H1 (cell line): ENCODE results near the gene SIPA1L3. TPM values are rescaled to one million over a fixed set of nuclear protein-coding genes. Genes with fewer than 3 reads are reported as not detected.
A peak's percentile ranks its signal among the peaks of the same experiment; 100 is the strongest.

ENCODE experiments used
- CTCF ChIA-PET: fragments of 300-600 bp; sonication (Branson Sonifier 250); formaldehyde crosslinking; loops from one replicate; lab custom pipeline; 2021; ENCODE audit not compliant: partially characterized antibody; lab: Charles Lee
- POLR2A ChIA-PET: fragments of 300-600 bp; sonication (Branson Sonifier 250); formaldehyde crosslinking; loops from one replicate; lab custom pipeline; 2021; ENCODE audit warnings: inconsistent platforms; ENCODE audit not compliant: partially characterized antibody; lab: Charles Lee
- DNase-seq, 2 experiments: peaks; one replicate each; pipeline versions ENCODE4 v3.0.0 to v3.0.0-alpha.2; 2010 to 2022; ENCODE audit warnings: low spot score in 2 of 2, low read depth in 1 of 2, mixed read lengths in 1 of 2
- FAIRE-seq: peaks from 2 replicates; lab custom pipeline; 2011; peaks lifted over from hg19 to GRCh38; lab: Jason Lieb, UNC
- H2AFZ ChIP-seq: 2 replicates; pipeline ENCODE4 v1.8.1; 2012; ENCODE audit warnings: low read length, inconsistent platforms
- H2AK5ac ChIP-seq: 2 replicates; pipeline ENCODE4 v1.6.1; 2013; ENCODE audit warnings: low read depth, low read length
- H2BK120ac ChIP-seq: replicated peaks from 2 replicates; pipeline ENCODE3; 2013; ENCODE audit warnings: low read depth, low read length, inconsistent platforms
- H2BK12ac ChIP-seq: 2 replicates; pipeline ENCODE4 v1.6.1; 2013; ENCODE audit warnings: low read depth, low read length
- H2BK15ac ChIP-seq: 2 replicates; pipeline ENCODE4 v1.6.1; 2013; ENCODE audit warnings: low read length
- H2BK20ac ChIP-seq: 2 replicates; pipeline ENCODE4 v1.6.1; 2013; ENCODE audit warnings: low read length
- H2BK5ac ChIP-seq: 2 replicates; pipeline ENCODE4 v1.6.1; 2013; ENCODE audit warnings: low read depth, low read length
- H3K14ac ChIP-seq: 2 replicates; pipeline ENCODE4 v1.6.1; 2013; ENCODE audit warnings: inconsistent platforms; ENCODE audit not compliant: insufficient read length
- H3K18ac ChIP-seq: 2 replicates; pipeline ENCODE4 v1.6.1; 2013; ENCODE audit warnings: low read length; ENCODE audit errors: extremely low read depth
- H3K23ac ChIP-seq: 2 replicates; pipeline ENCODE4 v1.6.1; 2013; ENCODE audit warnings: inconsistent platforms; ENCODE audit not compliant: insufficient read length
- H3K23me2 ChIP-seq: 2 replicates; pipeline ENCODE4 v1.6.1; 2013; ENCODE audit warnings: low read depth, low read length
- H3K27ac ChIP-seq: 2 replicates; pipeline ENCODE4 v1.6.1; 2011; ENCODE audit warnings: low read depth, low read length, inconsistent platforms
- H3K27me3 ChIP-seq, 4 experiments: replicated peaks in 1 of 4; 1 replicate in 1 of 4; 2 replicates in 3 of 4; pipeline versions ENCODE4 v1.6.1 to v1.8.1; 2011 to 2013; ENCODE audit warnings: low read length in 3 of 4, mild to moderate bottlenecking in 3 of 4, inconsistent platforms in 2 of 4, mixed read lengths in 2 of 4, moderate library complexity in 1 of 4; ENCODE audit not compliant: control insufficient read depth in 3 of 4, insufficient read depth in 3 of 4; ENCODE audit errors: extremely low read depth in 1 of 4
- H3K36me3 ChIP-seq, 4 experiments: 2 replicates each; pipeline versions ENCODE4 v1.6.1 to v1.8.1; 2011 to 2013; ENCODE audit warnings: mild to moderate bottlenecking in 4 of 4, low read length in 3 of 4, moderate library complexity in 2 of 4, control low read depth in 1 of 4, inconsistent platforms in 1 of 4; ENCODE audit not compliant: insufficient read depth in 4 of 4, control insufficient read depth in 2 of 4
- H3K4ac ChIP-seq: replicated peaks from 2 replicates; pipeline ENCODE3; 2013; ENCODE audit warnings: low read length, low read depth, mixed read lengths, inconsistent platforms; ENCODE audit not compliant: insufficient read length
- H3K4me1 ChIP-seq, 4 experiments: replicated peaks in 1 of 4; 1 replicate in 1 of 4; 2 replicates in 3 of 4; pipeline versions ENCODE4 v1.6.1 to v1.8.1; 2011 to 2013; ENCODE audit warnings: low read length in 3 of 4, inconsistent platforms in 2 of 4, mixed read lengths in 1 of 4; ENCODE audit not compliant: insufficient read depth in 4 of 4, control insufficient read depth in 3 of 4
- H3K4me2 ChIP-seq, 2 experiments: 2 replicates each; pipeline versions ENCODE4 v1.6.1 to v1.8.1; 2011 to 2013; ENCODE audit warnings: low read depth in 2 of 2, low read length in 2 of 2, control low read depth in 1 of 2, inconsistent platforms in 1 of 2, mild to moderate bottlenecking in 1 of 2; ENCODE audit not compliant: insufficient read depth in 1 of 2
- H3K4me3 ChIP-seq, 4 experiments: fragments of 200-600, 300-600 bp in 1 of 4; sonication (generic), shearing (Covaris generic), sonication (Bioruptor Twin) in 1 of 4; 2 replicates each; pipeline versions ENCODE4 v1.5.1 to v1.8.1; 2011 to 2016; ENCODE audit warnings: low read length in 4 of 4, low read depth in 3 of 4, control low read depth in 2 of 4, inconsistent platforms in 2 of 4, mild to moderate bottlenecking in 2 of 4, mixed read lengths in 1 of 4, moderate library complexity in 1 of 4; ENCODE audit not compliant: insufficient read depth in 2 of 4; ENCODE audit errors: extremely low read depth in 1 of 4
- H3K56ac ChIP-seq: replicated peaks from 2 replicates; pipeline ENCODE3; 2013; ENCODE audit warnings: low read depth, mild to moderate bottlenecking, mixed read lengths, low read length, inconsistent platforms; ENCODE audit not compliant: insufficient read length
- H3K79me1 ChIP-seq: 2 replicates; pipeline ENCODE4 v1.6.1; 2013; ENCODE audit warnings: low read depth, low read length, control low read depth
- H3K79me2 ChIP-seq, 2 experiments: 2 replicates each; pipeline versions ENCODE4 v1.6.1 to v1.8.1; 2012 to 2013; ENCODE audit warnings: low read length in 2 of 2, mild to moderate bottlenecking in 2 of 2, inconsistent platforms in 1 of 2; ENCODE audit not compliant: insufficient read depth in 2 of 2, control insufficient read depth in 1 of 2
- H3K9ac ChIP-seq, 4 experiments: replicated peaks in 1 of 4; 1 replicate in 1 of 4; 2 replicates in 3 of 4; pipeline versions ENCODE4 v1.6.1 to v1.8.1; 2011 to 2013; ENCODE audit warnings: low read depth in 3 of 4, low read length in 3 of 4, control low read depth in 2 of 4, mild to moderate bottlenecking in 2 of 4, moderate library complexity in 2 of 4, inconsistent platforms in 1 of 4; ENCODE audit errors: extremely low read depth in 1 of 4
- H3K9me3 ChIP-seq, 2 experiments: 2 replicates each; pipeline versions ENCODE4 v1.6.1 to v1.8.1; 2012 to 2013; ENCODE audit warnings: mild to moderate bottlenecking in 2 of 2, moderate library complexity in 2 of 2, control low read depth in 1 of 2, inconsistent platforms in 1 of 2, low read depth in 1 of 2, low read length in 1 of 2, mixed read lengths in 1 of 2; ENCODE audit not compliant: insufficient read depth in 2 of 2
- H4K20me1 ChIP-seq, 2 experiments: replicated peaks in 1 of 2; 2 replicates each; pipeline versions ENCODE3 to v1.8.1; 2011 to 2013; ENCODE audit warnings: inconsistent platforms in 2 of 2, low read length in 2 of 2, mild to moderate bottlenecking in 1 of 2; ENCODE audit not compliant: insufficient read depth in 2 of 2, control insufficient read depth in 1 of 2
- H4K5ac ChIP-seq: 2 replicates; pipeline ENCODE4 v1.6.1; 2013; ENCODE audit warnings: low read length, low read depth, mixed read lengths, inconsistent platforms; ENCODE audit not compliant: insufficient read length
- H4K8ac ChIP-seq: 2 replicates; pipeline ENCODE4 v1.8.0; 2013; ENCODE audit warnings: mild to moderate bottlenecking, moderate library complexity, low read length, inconsistent platforms; ENCODE audit not compliant: insufficient read depth; ENCODE audit errors: extremely low read depth
- H4K91ac ChIP-seq: replicated peaks from 2 replicates; pipeline ENCODE3; 2013; ENCODE audit warnings: low read length, mixed read lengths, inconsistent platforms; ENCODE audit not compliant: insufficient read length
- BACH1 ChIP-seq: IDR thresholded peaks from 2 replicates; pipeline ENCODE4 v1.6.1; 2012; ENCODE audit warnings: low read length, improper control_type of control experiment
- CTBP2 ChIP-seq: IDR thresholded peaks from 2 replicates; pipeline ENCODE4 v1.7.0; 2011; ENCODE audit warnings: borderline replicate concordance, mild to moderate bottlenecking, moderate library complexity, mixed read lengths, low read length; ENCODE audit not compliant: insufficient read depth, insufficient read length
- EZH2 ChIP-seq: fragments of 200-600 bp; sonication (generic); IDR thresholded peaks from 2 replicates; pipeline ENCODE4 v1.7.1; 2012; ENCODE audit warnings: low read depth, mild to moderate bottlenecking, moderate library complexity, low read length, inconsistent platforms; ENCODE audit not compliant: severe bottlenecking
- GABPA ChIP-seq: IDR thresholded peaks from 2 replicates; pipeline ENCODE4 v1.6.1; 2011; ENCODE audit warnings: mild to moderate bottlenecking, low read length, moderate library complexity, borderline replicate concordance; ENCODE audit not compliant: insufficient read depth
- HDAC2 ChIP-seq, 2 experiments: fragments of 300-600 bp in 1 of 2; sonication (generic) in 1 of 2; IDR thresholded peaks; 2 replicates each; pipeline ENCODE4 v1.6.1; 2011 to 2012; ENCODE audit warnings: low read depth in 2 of 2, low read length in 2 of 2, mild to moderate bottlenecking in 2 of 2, moderate library complexity in 2 of 2, borderline replicate concordance in 1 of 2, inconsistent platforms in 1 of 2
- SIX5 ChIP-seq: IDR thresholded peaks from 2 replicates; pipeline ENCODE4 v1.6.1; 2011; ENCODE audit warnings: mild to moderate bottlenecking, low read depth, low read length
- TAF7 ChIP-seq: optimal IDR thresholded peaks from 2 replicates; pipeline ENCODE3; 2011; ENCODE audit warnings: low read depth, mild to moderate bottlenecking, inconsistent platforms, low read length, moderate library complexity, borderline replicate concordance
- ZNF274 ChIP-seq: IDR thresholded peaks from 2 replicates; pipeline ENCODE4 v1.7.0; 2012; ENCODE audit warnings: low read length, borderline replicate concordance; ENCODE audit errors: extremely low read depth
- WGBS, 2 experiments: shearing (Covaris generic) in 1 of 2; methylation state at CpG; one replicate each; pipeline versions ENCODE4 v1.1.6 to v1.1.7; 2013 to 2015; ENCODE audit warnings: low lambda C conversion rate in 2 of 2, mixed read lengths in 2 of 2, inconsistent platforms in 1 of 2, low coverage in 1 of 2, missing lambda C conversion rate in 1 of 2; ENCODE audit not compliant: insufficient replicate concordance in 2 of 2, insufficient coverage in 1 of 2, insufficient read length in 1 of 2; ENCODE audit errors: extremely low coverage in 1 of 2, missing lambda C conversion rate in 1 of 2; 5-methylcytosine and 5-hydroxymethylcytosine counted together
- polyA plus RNA-seq, 7 experiments: library from polyadenylated mRNA; depleted of rRNA in 3 of 7; stranded (reverse) in 5 of 7; unstranded in 2 of 7; fragments of >200 nt in 5 of 7; fragments of 200-250 nt in 2 of 7; gene quantifications; 1 replicate in 5 of 7; 2 replicates in 1 of 7; 4 replicates in 1 of 7; pipeline versions ENCODE4 v1.2.1 to v1.2.3, GENCODE V29; 2011 to 2013; ENCODE audit warnings: missing spikeins in 2 of 7, mixed read lengths in 2 of 7
- total RNA-seq: library from RNA; stranded (reverse); fragmentation: NEBNext Ultra II Directional; extraction: Animal tissue kit (Norgen Biotek cat#: 25700); gene quantifications from 2 replicates; pipeline ENCODE4 v1.2.1, GENCODE V29; 2021

The SIPA1L3 gene
- total and polyA plus RNA-seq, 2 of the 8 experiments (the other 6 are each of a cell fraction or from before 2014, with no cell fraction given): 15.0 to 54.9 TPM

- Histone ChIP-seq H4K91ac (no peak overlapping the region), H2AK5ac (no peak overlapping the region), H3K79me2 (peaks cover 0 to 26% of the 10 kb centered on the region in 2 experiments; a peak in 2 of 4 replicates), H4K20me1 (peaks cover 3 to 5% of the 10 kb centered on the region in 2 experiments), H3K23me2 (no peaks in the 10 kb centered on the region), H2BK15ac (no peak overlapping the region), H3K9ac (no peak overlapping the region), H2BK12ac (no peak overlapping the region), H2AFZ (no peak overlapping the region), H3K23ac (no peak overlapping the region), H3K56ac (no peak overlapping the region), H3K36me3 (no peaks in the 10 kb centered on the region), H3K4me3 (no peak overlapping the region), H3K4ac (no peak overlapping the region), H2BK20ac (no peak overlapping the region), H4K5ac (no peak overlapping the region), H3K14ac (no peak overlapping the region), H3K79me1 (peaks cover 12% of the 10 kb centered on the region), H3K27me3 (no peaks in the 10 kb centered on the region), H3K18ac (0 out of 2 replicates have a peak overlapping the region, but pooled peaks have one; percentile 15), H3K27ac (no peak overlapping the region), H2BK120ac (no peak overlapping the region), H4K8ac (no peak overlapping the region), H2BK5ac (no peak overlapping the region), H3K9me3 (no peaks in the 10 kb centered on the region), H3K4me2 (no peak overlapping the region), H3K4me1 (peaks cover 0 to 13% (median 6%) of the 10 kb centered on the region in 4 experiments; a peak in 5 of 7 replicates)
- DNase-seq (no peak), FAIRE-seq (no peak)
- CTCF ChIA-PET: interaction anchor here (0.9 to 2.2 kb wide), 7 partner anchors 11 to 121 kb away, joined by 3 to 7 read pairs (median 5); no protein-coding TSS in a partner anchor
- 87% methylated on average over 13 of the region's 13 CpGs; no CpG with 5 or more reads in 1 of the 2 experiments for WGBS, 2 experiments
- TF ChIP-seq TAF7 (no peak), GABPA (no peak), ZNF274 (no peak), SIX5 (no peak), BACH1 (no peak), EZH2 (no peak), CTBP2 (no peak), HDAC2 (IDR thresholded peaks at IDR 0.05; ENCODE audit: borderline replicate concordance in 1 of 2, low read depth in 2 of 2, low read length in 2 of 2) (no peak)
- POLR2A ChIA-PET: interaction anchor here (0.9 to 2.4 kb wide), 4 partner anchors 11 to 117 kb away, joined by 3 to 11 read pairs (median 8); partner anchors contain the start of genes SIPA1L3 and WDR87
These were observed 116.0 kb downstream of the SIPA1L3 start for GRCh38 chr19:38022791-38023670.
